ENCODE data around the gene BLMH.

Gene BLMH

GRCh38 chr17:30229012-30229411 lies 62.7 kb downstream of the BLMH start:
- H3K36me3 ChIP-seq (ENCODE audit: insufficient read depth, low read length), result no peaks in the 10 kb centered on the region
- no peaks in the 10 kb centered on the region for H3K4me1 ChIP-seq (ENCODE audit: insufficient read depth, low read length)
- no peak overlapping the region for H3K4me3 ChIP-seq (ENCODE audit: low read length)
- H3K27me3 ChIP-seq (ENCODE audit: insufficient read depth, low read length), result peaks cover 29% of the 10 kb centered on the region
- H3K9me3 ChIP-seq (ENCODE audit: low read length), result no peaks in the 10 kb centered on the region
- H2AFZ ChIP-seq (ENCODE audit: low read depth, low read length), result no peak overlapping the region

- H3K9me3 ChIP-seq (ENCODE audit: low read length), result no peaks in the 10 kb centered on the region
- H3K4me3 ChIP-seq (ENCODE audit: low read length), result no peak overlapping the region
- no peaks in the 10 kb centered on the region for H3K36me3 ChIP-seq (ENCODE audit: insufficient read depth, low read length)
- H3K27me3 ChIP-seq (ENCODE audit: insufficient read depth, low read length), result peaks cover 20% of the 10 kb centered on the region
- no peaks in the 10 kb centered on the region for H3K4me1 ChIP-seq (ENCODE audit: insufficient read depth, low read length)
- H2AFZ ChIP-seq (ENCODE audit: low read depth, low read length), result no peak overlapping the region
These were observed 63.7 kb downstream of the BLMH start for GRCh38 chr17:30228011-30228410.

- Histone ChIP-seq H3K4me1 (ENCODE audit: insufficient read depth, low read length) (peaks cover 10% of the 10 kb centered on the region), H3K27me3 (ENCODE audit: insufficient read depth, low read length) (peaks cover 10% of the 10 kb centered on the region), H3K9me3 (ENCODE audit: low read length) (no peaks in the 10 kb centered on the region), H3K4me3 (ENCODE audit: low read length) (no peak overlapping the region), H3K36me3 (ENCODE audit: insufficient read depth, low read length) (no peaks in the 10 kb centered on the region), H2AFZ (ENCODE audit: low read depth, low read length) (no peak overlapping the region)
These were observed 64.9 kb downstream of the BLMH start for GRCh38 chr17:30226878-30227277.

- Histone ChIP-seq H3K27me3 (ENCODE audit: insufficient read depth, low read length) (peaks cover 7% of the 10 kb centered on the region), H3K4me3 (ENCODE audit: low read length) (no peak overlapping the region), H3K9me3 (ENCODE audit: low read length) (no peaks in the 10 kb centered on the region), H3K36me3 (ENCODE audit: insufficient read depth, low read length) (no peaks in the 10 kb centered on the region), H3K4me1 (ENCODE audit: insufficient read depth, low read length) (peaks cover 16% of the 10 kb centered on the region), H2AFZ (ENCODE audit: low read depth, low read length) (no peak overlapping the region)
These were observed 65.7 kb downstream of the BLMH start for GRCh38 chr17:30225919-30226553.

GRCh38 chr17:30225112-30225511 lies 66.6 kb downstream of the BLMH start:
- no peak overlapping the region for H3K4me3 ChIP-seq (ENCODE audit: low read length)
- no peaks in the 10 kb centered on the region for H3K9me3 ChIP-seq (ENCODE audit: low read length)
- H3K27me3 ChIP-seq (ENCODE audit: insufficient read depth, low read length), result peaks cover 2% of the 10 kb centered on the region
- H3K36me3 ChIP-seq (ENCODE audit: insufficient read depth, low read length), result no peaks in the 10 kb centered on the region
- peaks cover 16% of the 10 kb centered on the region for H3K4me1 ChIP-seq (ENCODE audit: insufficient read depth, low read length)
- no peak overlapping the region for H2AFZ ChIP-seq (ENCODE audit: low read depth, low read length)

- no peak overlapping the region for H3K4me3 ChIP-seq (ENCODE audit: low read length)
- peaks cover 16% of the 10 kb centered on the region for H3K4me1 ChIP-seq (ENCODE audit: insufficient read depth, low read length)
- H2AFZ ChIP-seq (ENCODE audit: low read depth, low read length), result no peak overlapping the region
- H3K9me3 ChIP-seq (ENCODE audit: low read length), result no peaks in the 10 kb centered on the region
- no peaks in the 10 kb centered on the region for H3K36me3 ChIP-seq (ENCODE audit: insufficient read depth, low read length)
- H3K27me3 ChIP-seq (ENCODE audit: insufficient read depth, low read length), result peaks cover 2% of the 10 kb centered on the region
These were observed 67.3 kb downstream of the BLMH start for GRCh38 chr17:30224419-30224960.

- peak overlapping the region; percentile 15 for H3K4me3 ChIP-seq (ENCODE audit: low read length)
- peak overlapping the region; percentile 19 for H2AFZ ChIP-seq (ENCODE audit: low read depth, low read length)
- no peaks in the 10 kb centered on the region for H3K27me3 ChIP-seq (ENCODE audit: insufficient read depth, low read length)
- H3K36me3 ChIP-seq (ENCODE audit: insufficient read depth, low read length), result no peaks in the 10 kb centered on the region
- H3K4me1 ChIP-seq (ENCODE audit: insufficient read depth, low read length), result peaks cover 16% of the 10 kb centered on the region
- no peaks in the 10 kb centered on the region for H3K9me3 ChIP-seq (ENCODE audit: low read length)
These were observed 69.0 kb downstream of the BLMH start for GRCh38 chr17:30222721-30223175.

GRCh38 chr17:30222251-30222650 lies 69.5 kb downstream of the BLMH start:
- no peaks in the 10 kb centered on the region for H3K9me3 ChIP-seq (ENCODE audit: low read length)

GRCh38 chr17:30221346-30221745 lies 70.4 kb downstream of the BLMH start:
- H3K4me3 ChIP-seq (ENCODE audit: low read length), result no peak overlapping the region
- no peak overlapping the region for H2AFZ ChIP-seq (ENCODE audit: low read depth, low read length)
- H3K4me1 ChIP-seq (ENCODE audit: insufficient read depth, low read length), result peaks cover 16% of the 10 kb centered on the region
- H3K36me3 ChIP-seq (ENCODE audit: insufficient read depth, low read length), result no peaks in the 10 kb centered on the region
- no peaks in the 10 kb centered on the region for H3K27me3 ChIP-seq (ENCODE audit: insufficient read depth, low read length)
- H3K9me3 ChIP-seq (ENCODE audit: low read length), result no peaks in the 10 kb centered on the region

More at GRCh38 chr17:30222251-30222650, 69.5 kb downstream of the BLMH start:
- Histone ChIP-seq H2AFZ (ENCODE audit: low read depth, low read length) (peak overlapping the region; percentile 19), H3K27me3 (ENCODE audit: insufficient read depth, low read length) (no peaks in the 10 kb centered on the region), H3K4me3 (ENCODE audit: low read length) (peak overlapping the region; percentile 15), H3K4me1 (ENCODE audit: insufficient read depth, low read length) (peaks cover 16% of the 10 kb centered on the region), H3K36me3 (ENCODE audit: insufficient read depth, low read length) (no peaks in the 10 kb centered on the region)

GRCh38 chr17:30220414-30220813 lies 71.3 kb downstream of the BLMH start:
- H3K9me3 ChIP-seq (ENCODE audit: low read length), result no peaks in the 10 kb centered on the region
- no peak overlapping the region for H3K4me3 ChIP-seq (ENCODE audit: low read length)
- H2AFZ ChIP-seq (ENCODE audit: low read depth, low read length), result no peak overlapping the region
- no peaks in the 10 kb centered on the region for H3K27me3 ChIP-seq (ENCODE audit: insufficient read depth, low read length)
- H3K4me1 ChIP-seq (ENCODE audit: insufficient read depth, low read length), result peaks cover 16% of the 10 kb centered on the region
- H3K36me3 ChIP-seq (ENCODE audit: insufficient read depth, low read length), result no peaks in the 10 kb centered on the region

GRCh38 chr17:30219833-30220232 lies 71.9 kb downstream of the BLMH start:
- Histone ChIP-seq H3K4me3 (ENCODE audit: low read length) (no peak overlapping the region), H3K27me3 (ENCODE audit: insufficient read depth, low read length) (no peaks in the 10 kb centered on the region), H2AFZ (ENCODE audit: low read depth, low read length) (no peak overlapping the region), H3K36me3 (ENCODE audit: insufficient read depth, low read length) (no peaks in the 10 kb centered on the region), H3K9me3 (ENCODE audit: low read length) (no peaks in the 10 kb centered on the region), H3K4me1 (ENCODE audit: insufficient read depth, low read length) (peaks cover 16% of the 10 kb centered on the region)

GRCh38 chr17:30219315-30219714 lies 72.4 kb downstream of the BLMH start:
- no peaks in the 10 kb centered on the region for H3K9me3 ChIP-seq (ENCODE audit: low read length)
- H3K36me3 ChIP-seq (ENCODE audit: insufficient read depth, low read length), result no peaks in the 10 kb centered on the region
- no peak overlapping the region for H2AFZ ChIP-seq (ENCODE audit: low read depth, low read length)
- H3K27me3 ChIP-seq (ENCODE audit: insufficient read depth, low read length), result no peaks in the 10 kb centered on the region
- H3K4me1 ChIP-seq (ENCODE audit: insufficient read depth, low read length), result peaks cover 16% of the 10 kb centered on the region
- no peak overlapping the region for H3K4me3 ChIP-seq (ENCODE audit: low read length)

GRCh38 chr17:30218799-30219198 lies 72.9 kb downstream of the BLMH start:
- Histone ChIP-seq H3K36me3 (ENCODE audit: insufficient read depth, low read length) (no peaks in the 10 kb centered on the region), H2AFZ (ENCODE audit: low read depth, low read length) (no peak overlapping the region), H3K27me3 (ENCODE audit: insufficient read depth, low read length) (no peaks in the 10 kb centered on the region), H3K4me1 (ENCODE audit: insufficient read depth, low read length) (peaks cover 16% of the 10 kb centered on the region), H3K9me3 (ENCODE audit: low read length) (no peaks in the 10 kb centered on the region), H3K4me3 (ENCODE audit: low read length) (no peak overlapping the region)
